Kidney (tissue), 14 donors: ENCODE measurements around the gene DLX6. TPM values are rescaled to one million over a fixed set of nuclear protein-coding genes. Genes with fewer than 3 reads are reported as not detected.

Experiments
- DNase-seq, 5 donors: peaks; one replicate each; pipeline ENCODE4 v3.0.0-alpha.2; 2013 to 2020
- FAIRE-seq: peaks from 2 replicates; lab custom pipeline; 2012; peaks lifted over from hg19 to GRCh38; lab: Jason Lieb, UNC
- H3K27ac ChIP-seq, 2 donors: one replicate each; pipeline ENCODE4 v1.7.0; 2013; ENCODE audit warnings: low read depth in 2 of 2, low read length in 2 of 2, inconsistent platforms in 1 of 2
- H3K27me3 ChIP-seq: one replicate; pipeline ENCODE4 v1.7.1; 2013; ENCODE audit warnings: low read length, inconsistent platforms; ENCODE audit not compliant: control insufficient read depth, insufficient read depth
- H3K36me3 ChIP-seq, 3 donors: one replicate each; pipeline versions ENCODE4 v1.7.0 to v1.7.1; 2013; ENCODE audit warnings: low read length in 3 of 3, control low read depth in 1 of 3, inconsistent platforms in 1 of 3; ENCODE audit not compliant: insufficient read depth in 3 of 3, control insufficient read depth in 2 of 3
- H3K4me1 ChIP-seq, 3 donors: one replicate each; pipeline versions ENCODE4 v1.7.0 to v1.7.1; 2013; ENCODE audit warnings: low read length in 3 of 3, inconsistent platforms in 1 of 3, low read depth in 1 of 3; ENCODE audit not compliant: control insufficient read depth in 2 of 3, insufficient read depth in 2 of 3
- H3K4me3 ChIP-seq, 3 donors: one replicate each; pipeline versions ENCODE4 v1.7.0 to v1.8.1; 2013; ENCODE audit warnings: low read length in 3 of 3, control low read depth in 1 of 3, inconsistent platforms in 1 of 3
- H3K9ac ChIP-seq, 3 donors: one replicate each; pipeline versions ENCODE4 v1.7.0 to v1.7.1; 2013; ENCODE audit warnings: low read length in 3 of 3, control low read depth in 1 of 3, inconsistent platforms in 1 of 3
- H3K9me3 ChIP-seq, 3 donors: one replicate each; pipeline versions ENCODE4 v1.7.0 to v1.7.1; 2013; ENCODE audit warnings: low read length in 3 of 3, control low read depth in 1 of 3, inconsistent platforms in 1 of 3; ENCODE audit not compliant: control insufficient read depth in 2 of 3, insufficient read depth in 1 of 3
- intact Hi-C: fragments of 100-400 bp; cut with DNase I; formaldehyde crosslinking; loops from one replicate; pipeline ENCODE4 v1.11.1; 2022
- polyA plus RNA-seq: library from polyadenylated mRNA; stranded (reverse); fragments of 350-450 nt; fragmentation: Illumina TruSeq; extraction: RNeasy Lipid Tissue Mini Kit (QIAGEN cat#74804); gene quantifications from one replicate; pipeline ENCODE4 v1.2.3, GENCODE V29; 2014; ENCODE audit warnings: low read depth, low replicate concordance; ENCODE audit not compliant: insufficient read depth
- total RNA-seq: library from RNA; stranded (reverse); fragmentation: NEBNext Ultra II Directional; extraction: Animal tissue kit (Norgen Biotek cat#: 25700); gene quantifications from one replicate; pipeline ENCODE4 v1.2.1, GENCODE V29; 2021
- TF ChIP-seq, protein P1 (sequence below): IDR thresholded peaks from 3 replicates; pipeline ENCODE4 v1.5.1; 2012; ENCODE audit warnings: mild to moderate bottlenecking, moderate library complexity, borderline replicate concordance; ENCODE audit not compliant: insufficient read depth; ENCODE audit errors: extremely low read depth
- donor health status: control.
- donor health status: control.
- donor health status: control.
- donor health status: control.
- donor health status: control.
- donor health status: DM: yes; HTN: yes; CAD: no.
- donor health status: Normal renal cell carcinoma (clear cell type).

The DLX6 gene
- total and polyA plus RNA-seq, 2 donors from 2014 or later: 0.13 TPM; not detected in 1

DNA sequence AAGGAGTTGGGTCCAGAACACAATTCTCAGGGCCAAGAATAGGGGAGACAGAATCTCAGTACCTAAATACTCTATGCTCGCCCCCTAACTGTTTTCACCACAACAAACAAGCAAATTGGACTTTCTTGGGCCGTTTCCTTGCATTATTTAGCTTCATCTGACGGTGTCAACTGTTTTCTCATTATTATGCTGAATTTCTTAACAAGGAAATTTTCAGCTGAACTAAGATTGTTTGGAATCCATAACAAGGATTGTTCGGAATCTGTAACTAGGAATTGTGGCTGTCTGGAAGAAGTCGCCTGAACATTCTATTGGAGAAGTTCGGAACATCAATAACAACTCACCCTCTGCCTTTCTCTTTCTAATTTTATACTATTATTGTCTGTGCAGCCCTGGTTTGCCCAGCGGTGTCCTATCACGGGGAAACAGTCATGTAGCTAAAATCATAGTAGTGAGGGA is 15.5 kb upstream of the DLX6 start:
- FAIRE-seq (no peak), DNase-seq (no peak)
- Histone ChIP-seq H3K27me3 (peaks cover 79% of the 10 kb centered on the region), H3K9ac (no peak overlapping the region), H3K4me1 (no peaks in the 10 kb centered on the region), H3K36me3 (no peaks in the 10 kb centered on the region), H3K27ac (no peak overlapping the region), H3K9me3 (no peaks in the 10 kb centered on the region), H3K4me3 (no peak overlapping the region)
- intact Hi-C loops: no loop called here
- TF ChIP-seq, protein P1, sequence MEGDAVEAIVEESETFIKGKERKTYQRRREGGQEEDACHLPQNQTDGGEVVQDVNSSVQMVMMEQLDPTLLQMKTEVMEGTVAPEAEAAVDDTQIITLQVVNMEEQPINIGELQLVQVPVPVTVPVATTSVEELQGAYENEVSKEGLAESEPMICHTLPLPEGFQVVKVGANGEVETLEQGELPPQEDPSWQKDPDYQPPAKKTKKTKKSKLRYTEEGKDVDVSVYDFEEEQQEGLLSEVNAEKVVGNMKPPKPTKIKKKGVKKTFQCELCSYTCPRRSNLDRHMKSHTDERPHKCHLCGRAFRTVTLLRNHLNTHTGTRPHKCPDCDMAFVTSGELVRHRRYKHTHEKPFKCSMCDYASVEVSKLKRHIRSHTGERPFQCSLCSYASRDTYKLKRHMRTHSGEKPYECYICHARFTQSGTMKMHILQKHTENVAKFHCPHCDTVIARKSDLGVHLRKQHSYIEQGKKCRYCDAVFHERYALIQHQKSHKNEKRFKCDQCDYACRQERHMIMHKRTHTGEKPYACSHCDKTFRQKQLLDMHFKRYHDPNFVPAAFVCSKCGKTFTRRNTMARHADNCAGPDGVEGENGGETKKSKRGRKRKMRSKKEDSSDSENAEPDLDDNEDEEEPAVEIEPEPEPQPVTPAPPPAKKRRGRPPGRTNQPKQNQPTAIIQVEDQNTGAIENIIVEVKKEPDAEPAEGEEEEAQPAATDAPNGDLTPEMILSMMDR: no peak

DNA sequence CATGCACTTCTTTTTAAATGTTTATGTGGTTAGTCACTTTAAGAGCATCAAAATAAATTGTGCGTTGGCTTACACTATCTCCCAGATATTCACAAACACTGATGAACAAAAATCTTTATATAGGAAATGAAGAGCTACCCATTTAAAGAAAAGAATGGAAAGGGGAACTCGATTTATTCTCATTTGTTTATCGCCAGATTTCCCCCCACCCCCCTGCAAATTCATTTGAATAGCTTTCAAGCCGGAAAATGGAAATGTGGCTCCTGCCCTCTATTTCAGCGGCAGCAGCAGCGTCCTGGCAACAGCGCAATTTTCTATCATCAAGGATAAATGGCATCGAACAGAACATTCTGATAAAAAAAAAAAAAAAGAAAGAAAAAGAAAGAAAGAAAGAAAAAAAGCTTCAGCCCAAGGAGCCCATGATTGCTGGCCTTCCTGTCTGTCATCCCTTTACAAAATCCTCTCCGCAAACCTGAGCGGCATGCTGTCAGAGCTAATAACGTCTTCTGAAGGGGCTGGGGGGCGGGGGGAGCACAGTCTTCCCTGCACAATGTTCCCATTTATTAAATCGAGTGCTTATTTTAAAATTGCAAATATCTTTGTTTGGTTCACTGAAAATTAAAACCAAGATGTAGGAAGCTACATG is 13.7 kb upstream of the DLX6 start:
- Histone ChIP-seq H3K36me3 (no peaks in the 10 kb centered on the region), H3K9ac (no peak overlapping the region), H3K9me3 (no peaks in the 10 kb centered on the region), H3K27me3 (peaks cover 88% of the 10 kb centered on the region), H3K4me1 (no peaks in the 10 kb centered on the region), H3K27ac (no peak overlapping the region), H3K4me3 (no peak overlapping the region)
- intact Hi-C loops: no loop called here
- TF ChIP-seq, protein P1: no peak
- DNase-seq (no peak), FAIRE-seq (no peak)

DNA sequence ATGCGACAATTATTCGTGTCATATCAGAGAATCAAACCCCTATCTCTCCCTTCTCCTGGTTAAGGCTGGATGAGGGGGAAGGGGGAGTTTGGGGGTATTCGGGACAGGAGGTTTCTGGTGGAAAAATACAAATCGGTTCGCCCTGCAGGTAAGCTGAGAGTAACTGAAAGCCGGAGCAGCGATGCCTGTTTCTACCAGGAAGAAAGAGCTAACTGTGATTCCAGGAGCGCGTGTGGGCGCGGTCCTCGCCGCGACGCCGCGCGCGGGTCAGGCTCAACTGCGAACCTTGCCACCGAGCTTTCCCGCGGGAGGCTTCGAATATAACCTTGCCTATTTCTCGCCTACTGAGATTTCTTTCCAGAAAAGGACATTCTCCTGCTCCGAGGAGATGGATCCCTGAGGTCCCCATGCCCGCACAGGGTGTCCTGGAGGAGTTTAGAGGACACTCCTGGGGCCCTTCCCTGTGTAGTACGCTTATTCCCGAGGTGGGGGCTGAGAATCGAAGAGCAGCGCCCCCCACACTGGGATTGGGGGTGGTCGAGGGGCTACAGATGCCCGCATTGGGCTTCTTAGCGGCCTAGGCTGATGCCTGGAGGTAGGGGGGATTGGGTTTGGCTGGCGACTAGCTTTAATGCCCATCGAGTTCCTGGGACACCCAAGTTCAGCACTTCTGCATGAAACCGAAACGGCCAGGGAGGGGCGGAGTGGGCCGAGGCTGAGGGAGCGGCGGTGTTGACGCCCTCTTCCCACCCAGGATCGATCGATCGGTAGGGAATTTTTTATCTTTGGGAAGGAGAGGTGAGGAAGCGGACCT is 13.0 kb upstream of the DLX6 start:
- DNase-seq (no peak), FAIRE-seq (no peak)
- no peaks in the 10 kb centered on the region for H3K4me1 ChIP-seq
- no peak overlapping the region for H3K27ac ChIP-seq
- no peaks in the 10 kb centered on the region for H3K9me3 ChIP-seq
- intact Hi-C loops: no loop called here
- H3K36me3 ChIP-seq: no peaks in the 10 kb centered on the region
- TF ChIP-seq, protein P1: no peak
- H3K4me3 ChIP-seq: no peak overlapping the region
- peaks cover 88% of the 10 kb centered on the region for H3K27me3 ChIP-seq
- H3K9ac ChIP-seq: no peak overlapping the region
